Activated CD4-positive, alpha-beta T cell treated with anti-CD3 and anti-CD28 coated beads for 1 hour (primary cell): ENCODE data around the gene KIR3DL1.
"Not testable (repeated sequence)": the region's sequence is repeated elsewhere in the genome, so short reads cannot be mapped to it uniquely, and the experiment has no call there.

ENCODE experiments used
- DNase-seq: peaks from one replicate; pipeline ENCODE4 v3.0.0-alpha.2; 2020

The KIR3DL1 gene

DNA sequence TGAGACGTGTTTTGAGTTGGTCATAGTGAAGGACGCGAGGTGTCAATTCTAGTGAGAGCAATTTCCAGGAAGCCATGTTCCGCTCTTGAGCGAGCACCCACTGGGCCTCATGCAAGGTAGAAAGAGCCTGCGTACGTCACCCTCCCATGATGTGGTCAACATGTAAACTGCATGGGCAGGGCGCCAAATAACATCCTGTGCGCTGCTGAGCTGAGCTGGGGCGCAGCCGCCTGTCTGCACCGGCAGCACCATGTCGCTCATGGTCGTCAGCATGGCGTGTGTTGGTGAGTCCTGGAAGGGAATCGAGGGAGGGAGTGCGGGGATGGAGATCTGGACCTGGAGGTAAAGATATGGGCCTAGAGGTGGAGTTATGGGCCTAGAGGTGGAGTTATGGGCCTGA is at the start of gene KIR3DL1:
Gene KIR3DL1 (plus strand): TSS at position 218 of the 400 bp plus-strand sequence.
- DNase-seq, result not testable (repeated sequence)

- not testable (repeated sequence) for DNase-seq
Observed at GRCh38 chr19:54769646-54770045, 46.6 kb upstream of the KIR3DL1 start, which contains the start of gene KIR2DL1. TSS of gene KIR2DL1 (plus strand) at chr19:54769793. CDS start at chr19:54769851, 58 bp downstream.

DNA sequence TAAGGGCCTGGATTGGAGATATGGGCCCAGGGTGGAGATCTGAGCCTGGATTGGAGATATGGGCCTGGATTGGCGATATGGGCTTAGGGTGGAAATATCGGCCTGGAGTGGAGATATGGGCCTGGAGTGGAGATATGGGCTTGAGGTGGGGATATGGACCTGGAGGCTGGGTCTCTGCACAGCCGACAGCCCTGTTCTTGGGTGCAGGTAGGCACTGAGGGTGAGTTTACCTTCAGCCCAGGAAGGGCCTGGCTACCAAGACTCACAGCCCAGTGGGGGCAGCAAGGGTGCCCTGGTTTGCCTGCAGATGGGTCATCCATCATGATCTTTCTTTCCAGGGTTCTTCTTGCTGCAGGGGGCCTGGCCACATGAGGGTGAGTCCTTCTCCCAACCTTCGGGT is 45.8 kb upstream of the KIR3DL1 start:
- not testable (repeated sequence) for DNase-seq

DNA sequence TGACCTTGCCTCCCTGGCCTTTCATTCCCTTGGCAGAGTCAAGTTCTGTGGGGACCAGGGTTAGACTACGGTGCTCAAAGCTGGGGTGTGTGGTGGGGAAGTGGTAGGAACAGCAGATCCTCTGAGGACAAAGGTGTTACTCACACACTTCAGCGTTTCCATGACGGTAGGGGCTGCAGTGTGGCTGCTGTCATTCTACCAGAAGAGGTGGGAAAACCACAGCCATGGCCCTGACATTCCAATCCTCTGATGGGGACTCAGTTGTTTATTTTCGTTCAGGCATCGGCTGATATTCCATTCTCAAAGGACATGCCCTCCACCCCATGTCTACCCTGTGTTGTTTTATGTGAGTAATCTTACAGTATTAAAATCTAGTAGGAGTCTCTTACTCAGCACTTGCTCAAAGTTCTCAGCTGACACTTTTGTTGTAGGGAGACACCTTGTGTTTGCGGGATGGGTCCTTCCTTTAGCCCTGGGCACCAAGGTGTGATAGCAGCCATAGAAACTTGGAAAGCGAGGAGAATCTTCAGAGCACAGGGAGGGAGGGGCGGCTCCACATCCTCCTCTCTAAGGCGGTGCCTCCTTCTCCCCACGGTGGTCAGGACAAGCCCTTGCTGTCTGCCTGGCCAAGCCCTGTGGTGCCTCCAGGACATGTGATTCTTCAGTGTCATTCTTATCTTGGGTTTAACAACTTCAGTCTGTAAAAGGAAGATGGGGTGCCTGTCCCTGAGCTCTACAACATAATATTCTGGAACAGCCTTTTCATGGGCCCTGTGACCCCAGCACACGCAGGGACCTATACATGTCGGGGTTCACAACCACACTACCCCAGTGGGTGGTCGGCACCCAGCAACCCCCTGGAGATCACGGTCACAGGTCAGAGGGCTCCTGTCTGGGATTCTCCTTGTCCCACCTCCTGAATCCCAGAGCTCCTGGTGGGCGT is 45.0 kb upstream of the KIR3DL1 start:
- not testable (repeated sequence) for DNase-seq

GRCh38 chr19:54772666-54773065 is 43.6 kb upstream of the KIR3DL1 start:
- DNase-seq, result not testable (repeated sequence)

DNA sequence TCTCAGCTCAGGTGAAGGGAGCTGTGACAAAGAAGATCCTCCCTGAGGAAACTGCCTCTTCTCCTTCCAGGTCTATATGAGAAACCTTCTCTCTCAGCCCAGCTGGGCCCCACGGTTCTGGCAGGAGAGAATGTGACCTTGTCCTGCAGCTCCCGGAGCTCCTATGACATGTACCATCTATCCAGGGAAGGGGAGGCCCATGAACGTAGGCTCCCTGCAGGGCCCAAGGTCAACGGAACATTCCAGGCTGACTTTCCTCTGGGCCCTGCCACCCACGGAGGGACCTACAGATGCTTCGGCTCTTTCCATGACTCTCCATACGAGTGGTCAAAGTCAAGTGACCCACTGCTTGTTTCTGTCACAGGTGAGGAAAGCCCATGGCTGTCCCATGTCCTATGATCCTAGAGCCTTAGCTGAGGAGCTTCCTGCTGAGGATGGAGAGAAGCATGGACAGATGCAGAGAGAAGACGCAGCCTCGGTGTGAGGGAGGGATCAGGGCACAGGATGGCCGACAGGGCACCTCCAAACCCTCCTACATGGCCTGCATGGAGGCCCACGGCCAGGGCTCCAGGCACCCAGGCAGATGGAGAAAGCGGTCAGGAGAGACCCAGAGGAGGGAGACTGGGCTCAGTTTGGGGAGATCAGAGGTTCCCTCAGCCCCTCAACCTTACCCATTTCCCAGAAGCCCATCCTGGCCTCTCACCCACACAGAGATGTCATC is 41.0 kb upstream of the KIR3DL1 start:
- not testable (repeated sequence) for DNase-seq

GRCh38 chr19:54775830-54776229 is 40.4 kb upstream of the KIR3DL1 start:
- DNase-seq, result not testable (repeated sequence)

DNA sequence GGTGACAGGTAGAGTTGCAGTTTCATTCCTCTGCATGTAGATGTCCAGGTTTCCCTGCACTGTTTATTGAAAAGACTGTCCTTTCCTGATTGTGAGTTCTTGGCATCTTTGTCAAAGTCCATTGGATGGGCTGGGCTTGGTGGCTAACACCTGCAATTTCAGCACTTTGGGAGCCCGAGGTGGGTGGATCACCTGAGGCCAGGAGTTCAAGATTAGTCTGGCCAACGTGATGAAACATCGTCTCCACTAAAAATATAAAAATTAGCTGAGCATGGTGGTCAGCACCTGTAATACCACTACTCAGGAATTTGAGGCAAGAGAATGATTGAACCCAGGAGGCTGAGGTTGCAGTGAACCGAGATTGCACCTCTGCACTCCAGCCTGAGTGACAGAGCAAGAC is 38.4 kb upstream of the KIR3DL1 start:
- DNase-seq, result not testable (repeated sequence)

GRCh38 chr19:54778896-54779295 is 37.4 kb upstream of the KIR3DL1 start:
- not testable (repeated sequence) for DNase-seq

DNA sequence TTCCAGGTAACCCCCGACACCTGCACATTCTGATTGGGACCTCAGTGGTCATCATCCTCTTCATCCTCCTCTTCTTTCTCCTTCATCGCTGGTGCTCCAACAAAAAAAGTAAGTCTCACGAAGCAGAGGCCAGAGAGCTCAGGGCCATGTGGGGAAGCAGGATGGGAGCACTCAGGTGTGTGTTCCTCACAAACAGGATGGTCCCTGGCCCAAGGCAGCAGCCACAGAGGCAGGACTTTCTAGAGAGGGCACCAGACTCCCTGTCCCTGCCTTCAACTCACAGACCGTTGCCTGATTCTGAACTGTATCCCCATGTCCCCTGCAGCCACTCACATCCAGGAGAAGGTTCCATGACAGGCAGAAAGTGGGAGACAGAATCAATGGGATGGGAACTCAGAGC is 33.4 kb upstream of the KIR3DL1 start:
- DNase-seq, result not testable (repeated sequence)

DNA sequence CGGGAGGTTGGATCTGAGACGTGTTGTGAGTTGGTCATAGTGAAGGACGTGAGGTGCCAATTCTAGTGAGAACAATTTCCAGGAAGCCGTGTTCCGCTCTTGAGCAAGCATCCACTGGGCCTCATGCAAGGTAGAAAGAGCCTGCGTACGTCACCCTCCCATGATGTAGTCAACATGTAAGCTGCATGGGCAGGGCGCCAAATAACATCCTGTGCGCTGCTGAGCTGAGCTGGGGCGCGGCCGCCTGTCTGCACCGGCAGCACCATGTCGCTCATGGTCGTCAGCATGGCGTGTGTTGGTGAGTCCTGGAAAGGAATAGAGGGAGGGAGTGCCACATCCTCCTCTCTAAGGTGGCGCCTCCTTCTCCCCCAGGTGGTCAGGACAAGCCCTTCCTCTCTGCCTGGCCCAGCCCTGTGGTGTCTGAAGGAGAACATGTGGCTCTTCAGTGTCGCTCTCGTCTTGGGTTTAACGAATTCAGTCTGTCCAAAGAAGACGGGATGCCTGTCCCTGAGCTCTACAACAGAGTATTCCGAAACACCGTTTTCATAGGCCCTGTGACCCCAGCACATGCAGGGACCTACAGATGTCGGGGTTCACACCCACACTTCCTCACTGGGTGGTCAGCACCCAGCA is 30.1 kb upstream of the KIR3DL1 start:
- not testable (repeated sequence) for DNase-seq

DNA sequence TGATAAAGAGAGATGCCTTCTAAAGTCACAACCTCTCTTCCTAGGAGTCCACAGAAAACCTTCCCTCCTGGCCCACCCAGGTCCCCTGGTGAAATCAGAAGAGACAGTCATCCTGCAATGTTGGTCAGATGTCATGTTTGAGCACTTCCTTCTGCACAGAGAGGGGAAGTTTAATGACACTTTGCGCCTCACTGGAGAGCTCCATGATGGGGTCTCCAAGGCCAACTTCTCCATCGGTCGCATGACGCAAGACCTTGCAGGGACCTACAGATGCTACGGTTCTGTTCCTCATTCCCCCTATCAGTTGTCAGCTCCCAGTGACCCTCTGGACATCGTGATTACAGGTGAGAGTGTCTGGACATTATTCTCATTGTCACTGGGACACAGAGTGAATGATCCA is 28.1 kb upstream of the KIR3DL1 start:
- DNase-seq, result not testable (repeated sequence)

DNA sequence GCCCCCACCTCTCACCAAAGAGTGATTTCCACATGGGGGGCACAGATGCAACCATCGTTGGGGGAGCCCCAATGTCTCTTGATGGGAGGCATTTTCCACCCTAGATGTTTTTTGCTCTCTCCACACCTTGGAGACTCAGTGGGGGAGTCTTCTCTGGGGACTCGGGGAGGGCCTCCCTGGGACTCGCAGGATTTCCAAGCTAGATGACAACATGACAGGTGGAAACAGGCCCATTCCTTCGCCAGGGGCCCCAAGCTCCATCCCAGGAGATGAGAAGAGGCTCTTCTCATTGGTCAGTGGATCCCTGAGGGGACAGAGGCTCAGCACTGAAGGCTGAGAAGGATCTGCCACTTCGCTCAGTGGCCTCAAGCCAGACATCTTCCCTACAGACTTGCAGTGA is 25.6 kb upstream of the KIR3DL1 start:
- DNase-seq, result no peak

GRCh38 chr19:54791476-54791875 is 24.8 kb upstream of the KIR3DL1 start:
- no peak for DNase-seq

DNA sequence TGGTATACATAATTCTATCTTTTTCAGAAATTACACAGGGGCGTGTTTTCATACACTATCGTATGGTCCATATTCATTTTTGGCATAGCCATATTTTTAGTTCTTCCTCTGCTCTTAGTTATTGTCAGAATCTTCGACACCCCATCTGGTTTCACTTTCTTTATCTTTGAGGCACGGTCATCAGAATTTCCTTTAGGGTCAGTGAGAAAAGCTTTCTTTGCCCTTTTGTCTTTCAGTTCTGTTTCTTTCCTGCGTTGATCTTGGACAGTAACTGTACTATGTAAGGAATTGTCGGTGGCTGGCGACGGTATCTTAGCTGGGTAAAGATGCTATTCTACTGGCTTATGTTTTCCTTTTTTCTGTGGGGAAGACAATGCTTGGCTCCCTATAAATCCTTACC is 23.5 kb upstream of the KIR3DL1 start:
- no peak for DNase-seq

GRCh38 chr19:54795758-54796157 is 20.5 kb upstream of the KIR3DL1 start:
- no peak for DNase-seq

GRCh38 chr19:54803410-54803809 is 12.9 kb upstream of the KIR3DL1 start, which contains the start of gene KIR2DL4:
TSS of gene KIR2DL4 (plus strand) at chr19:54803610. CDS start at chr19:54803652, 42 bp downstream.
- no peak for DNase-seq

GRCh38 chr19:54804101-54804500 is 12.2 kb upstream of the KIR3DL1 start:
- DNase-seq, result no peak

GRCh38 chr19:54804571-54804970 is 11.7 kb upstream of the KIR3DL1 start:
- no peak for DNase-seq

GRCh38 chr19:54805665-54806515 is 10.4 kb upstream of the KIR3DL1 start:
- DNase-seq, result no peak

- DNase-seq, result no peak
Observed at GRCh38 chr19:54806516-54806838, 9.8 kb upstream of the KIR3DL1 start.

- not testable (repeated sequence) for DNase-seq
Observed at GRCh38 chr19:54814571-54814970, 1.7 kb upstream of the KIR3DL1 start.
